CD14-positive monocyte (primary cell): ENCODE data around the gene SMIM10. TPM values are rescaled to one million over a fixed set of nuclear protein-coding genes. Genes with fewer than 3 reads are reported as not detected.

Source experiments
- DNase-seq, 3 donors: peaks; one replicate each; pipeline ENCODE4 v3.0.0-alpha.2; 2011 to 2022
- H2AFZ ChIP-seq: 2 replicates; pipeline ENCODE4 v1.6.0; 2012; ENCODE audit warnings: mild to moderate bottlenecking, low read depth, low read length, inconsistent platforms; ENCODE audit not compliant: insufficient read depth, poor library complexity, severe bottlenecking
- H3K27ac ChIP-seq, 2 donors: 1 replicate in 1 of 2; 2 replicates in 1 of 2; pipeline ENCODE4 v1.5.1; 2012 to 2013; ENCODE audit warnings: low read length in 2 of 2, control low read depth in 1 of 2, inconsistent platforms in 1 of 2, low read depth in 1 of 2, mild to moderate bottlenecking in 1 of 2
- H3K27me3 ChIP-seq, 2 donors: one replicate each; pipeline versions ENCODE4 v1.6.0 to v1.6.1; 2011 to 2013; ENCODE audit warnings: low read length in 2 of 2; ENCODE audit not compliant: control insufficient read depth in 2 of 2, insufficient read depth in 2 of 2
- H3K36me3 ChIP-seq, 2 donors: replicated peaks in 1 of 2; 1 replicate in 1 of 2; 2 replicates in 1 of 2; pipeline versions ENCODE4 v1.5.1 to v1.6.1; 2012 to 2013; ENCODE audit warnings: low read length in 2 of 2, control low read depth in 1 of 2, inconsistent platforms in 1 of 2, mild to moderate bottlenecking in 1 of 2; ENCODE audit not compliant: insufficient read depth in 2 of 2, control insufficient read depth in 1 of 2
- H3K4me1 ChIP-seq, 2 donors: 1 replicate in 1 of 2; 2 replicates in 1 of 2; pipeline versions ENCODE4 v1.5.1 to v1.6.1; 2012 to 2013; ENCODE audit warnings: low read length in 2 of 2, control low read depth in 1 of 2, inconsistent platforms in 1 of 2, mild to moderate bottlenecking in 1 of 2, moderate library complexity in 1 of 2; ENCODE audit not compliant: insufficient read depth in 2 of 2, control insufficient read depth in 1 of 2
- H3K4me2 ChIP-seq: replicated peaks from 2 replicates; pipeline ENCODE3; 2012; ENCODE audit warnings: low read length, moderate library complexity, mild to moderate bottlenecking; ENCODE audit not compliant: poor library complexity, severe bottlenecking; ENCODE audit errors: extremely low read depth
- H3K4me3 ChIP-seq, 3 experiments: fragments of 200-600 bp in 1 of 3; sonication (generic) in 1 of 3; replicated peaks in 1 of 3; 1 replicate in 2 of 3; 2 replicates in 1 of 3; pipeline ENCODE4 v1.5.1; 2011 to 2013; ENCODE audit warnings: low read length in 3 of 3, mild to moderate bottlenecking in 3 of 3, control low read depth in 2 of 3, low read depth in 2 of 3, inconsistent platforms in 1 of 3, moderate library complexity in 1 of 3
- H3K79me2 ChIP-seq: 2 replicates; pipeline ENCODE4 v1.6.0; 2012; ENCODE audit warnings: mild to moderate bottlenecking, control low read depth, inconsistent platforms, low read length, moderate library complexity; ENCODE audit not compliant: insufficient read depth
- H3K9ac ChIP-seq: 2 replicates; pipeline ENCODE4 v1.6.0; 2017; ENCODE audit warnings: low read length, mild to moderate bottlenecking; ENCODE audit not compliant: insufficient read depth, poor library complexity, severe bottlenecking
- H3K9me3 ChIP-seq, 2 donors: replicated peaks in 1 of 2; 1 replicate in 1 of 2; 2 replicates in 1 of 2; pipeline versions ENCODE4 v1.5.1 to v1.6.1; 2012 to 2013; ENCODE audit warnings: low read length in 2 of 2, control low read depth in 1 of 2; ENCODE audit not compliant: control insufficient read depth in 1 of 2, insufficient read depth in 1 of 2
- H4K20me1 ChIP-seq: 2 replicates; pipeline ENCODE4 v1.6.0; 2012; ENCODE audit warnings: mild to moderate bottlenecking, low read length, control low read depth, moderate library complexity; ENCODE audit not compliant: insufficient read depth
- H3K27ac Mint-ChIP-seq, 7 donors: one replicate each; pipeline ENCODE4 v1.8.0; 2020; ENCODE audit warnings: mild to moderate bottlenecking in 7 of 7, mixed read lengths in 7 of 7, moderate library complexity in 6 of 7, inconsistent platforms in 2 of 7
- H3K27me3 Mint-ChIP-seq, 3 donors: one replicate each; pipeline ENCODE4 v1.8.0; 2021 to 2022; ENCODE audit warnings: low read depth in 3 of 3, mild to moderate bottlenecking in 3 of 3, mixed read lengths in 3 of 3, moderate library complexity in 3 of 3, inconsistent platforms in 1 of 3
- H3K36me3 Mint-ChIP-seq, 2 donors: one replicate each; pipeline ENCODE4 v1.8.0; 2020; ENCODE audit warnings: mixed read lengths in 2 of 2, inconsistent platforms in 1 of 2, mild to moderate bottlenecking in 1 of 2
- H3K4me1 Mint-ChIP-seq: one replicate; pipeline ENCODE4 v1.8.0; 2020; ENCODE audit warnings: mild to moderate bottlenecking, mixed read lengths
- H3K4me3 Mint-ChIP-seq, 2 donors: one replicate each; pipeline ENCODE4 v1.8.0; 2020; ENCODE audit warnings: mild to moderate bottlenecking in 2 of 2, mixed read lengths in 2 of 2, moderate library complexity in 1 of 2
- H3K9me3 Mint-ChIP-seq, 7 donors: one replicate each; pipeline ENCODE4 v1.8.0; 2020 to 2022; ENCODE audit warnings: mixed read lengths in 7 of 7, mild to moderate bottlenecking in 6 of 7, moderate library complexity in 6 of 7, inconsistent platforms in 2 of 7
- WGBS: methylation state at CpG from one replicate; pipeline ENCODE4 v1.1.5; 2013; ENCODE audit warnings: missing lambda C conversion rate; ENCODE audit not compliant: insufficient coverage; 5-methylcytosine and 5-hydroxymethylcytosine counted together
- intact Hi-C, 2 donors: fragments of 100-400 bp; cut with micrococcal nuclease; formaldehyde crosslinking; loops; one replicate each; pipeline versions ENCODE4 v1.15.0 to v1.15.1; 2023
- polyA plus RNA-seq, 3 donors: library from polyadenylated mRNA; depleted of rRNA in 1 of 3; unstranded in 2 of 3; stranded (reverse) in 1 of 3; fragments of 300-500 nt in 2 of 3; fragments of >200 nt in 1 of 3; fragmentation: Illumina TruSeq in 2 of 3; gene quantifications; 1 replicate in 2 of 3; 2 replicates in 1 of 3; pipeline ENCODE4 v1.2.3, GENCODE V29; 2012 to 2021
- TF ChIP-seq, protein P1 (sequence below): fragments of 200-600 bp; IDR thresholded peaks from one replicate; pipeline ENCODE4 v1.8.0; 2022; ENCODE audit warnings: antibody characterized with exemption, mild to moderate bottlenecking

Gene SMIM10
- polyA plus RNA-seq, 3 donors, result 0.10 to 0.26 (median 0.15) TPM

DNA sequence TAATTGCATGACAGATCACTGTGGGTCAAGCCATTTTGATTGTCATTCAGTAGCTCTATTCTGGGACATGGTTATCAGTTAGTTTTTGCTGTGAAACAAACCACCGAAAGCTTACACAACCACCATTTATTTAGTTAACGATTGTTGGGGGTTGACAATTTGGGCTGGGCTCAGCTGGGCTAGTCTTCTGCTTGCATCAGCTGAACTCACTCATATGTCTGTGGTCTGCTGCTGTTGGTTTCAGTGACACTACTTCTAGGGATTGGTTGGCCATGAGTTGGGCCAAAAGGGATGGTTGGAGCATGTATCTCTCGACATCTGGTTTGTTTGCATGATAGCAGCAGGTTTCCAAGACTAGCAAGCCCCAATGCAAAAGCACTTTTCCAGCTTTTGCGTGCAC lies 5.3 kb upstream of the SMIM10 start:
- peaks cover under 1 to 1% of the 10 kb centered on the region in 2 donors for H3K4me1 ChIP-seq
- peaks cover 0 to 3% (median 2%) of the 10 kb centered on the region in 3 donors for H3K27me3 Mint-ChIP-seq
- no peak overlapping the region for H3K27ac Mint-ChIP-seq
- H3K4me2 ChIP-seq, result no peak overlapping the region
- TF ChIP-seq, protein P1, sequence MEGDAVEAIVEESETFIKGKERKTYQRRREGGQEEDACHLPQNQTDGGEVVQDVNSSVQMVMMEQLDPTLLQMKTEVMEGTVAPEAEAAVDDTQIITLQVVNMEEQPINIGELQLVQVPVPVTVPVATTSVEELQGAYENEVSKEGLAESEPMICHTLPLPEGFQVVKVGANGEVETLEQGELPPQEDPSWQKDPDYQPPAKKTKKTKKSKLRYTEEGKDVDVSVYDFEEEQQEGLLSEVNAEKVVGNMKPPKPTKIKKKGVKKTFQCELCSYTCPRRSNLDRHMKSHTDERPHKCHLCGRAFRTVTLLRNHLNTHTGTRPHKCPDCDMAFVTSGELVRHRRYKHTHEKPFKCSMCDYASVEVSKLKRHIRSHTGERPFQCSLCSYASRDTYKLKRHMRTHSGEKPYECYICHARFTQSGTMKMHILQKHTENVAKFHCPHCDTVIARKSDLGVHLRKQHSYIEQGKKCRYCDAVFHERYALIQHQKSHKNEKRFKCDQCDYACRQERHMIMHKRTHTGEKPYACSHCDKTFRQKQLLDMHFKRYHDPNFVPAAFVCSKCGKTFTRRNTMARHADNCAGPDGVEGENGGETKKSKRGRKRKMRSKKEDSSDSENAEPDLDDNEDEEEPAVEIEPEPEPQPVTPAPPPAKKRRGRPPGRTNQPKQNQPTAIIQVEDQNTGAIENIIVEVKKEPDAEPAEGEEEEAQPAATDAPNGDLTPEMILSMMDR, result no peak
- intact Hi-C loops, result no loop called here
- H3K36me3 Mint-ChIP-seq, result no peaks in the 10 kb centered on the region
- H4K20me1 ChIP-seq, result no peaks in the 10 kb centered on the region
- no CpG with 5 or more reads among the region's 4 CpGs for WGBS
- peaks cover 0 to 4% (median 0%) of the 10 kb centered on the region in 7 donors for H3K9me3 Mint-ChIP-seq
- H3K27ac ChIP-seq, result no peak overlapping the region
- no peaks in the 10 kb centered on the region for H3K79me2 ChIP-seq
- no peak for DNase-seq
- no peak overlapping the region for H2AFZ ChIP-seq
- no peak overlapping the region for H3K4me3 Mint-ChIP-seq
- H3K36me3 ChIP-seq, result no peaks in the 10 kb centered on the region
- H3K9ac ChIP-seq, result no peak overlapping the region
- peaks cover 4% of the 10 kb centered on the region for H3K4me1 Mint-ChIP-seq
- H3K27me3 ChIP-seq, result no peaks in the 10 kb centered on the region
- no peak overlapping the region for H3K4me3 ChIP-seq
- no peaks in the 10 kb centered on the region for H3K9me3 ChIP-seq

DNA sequence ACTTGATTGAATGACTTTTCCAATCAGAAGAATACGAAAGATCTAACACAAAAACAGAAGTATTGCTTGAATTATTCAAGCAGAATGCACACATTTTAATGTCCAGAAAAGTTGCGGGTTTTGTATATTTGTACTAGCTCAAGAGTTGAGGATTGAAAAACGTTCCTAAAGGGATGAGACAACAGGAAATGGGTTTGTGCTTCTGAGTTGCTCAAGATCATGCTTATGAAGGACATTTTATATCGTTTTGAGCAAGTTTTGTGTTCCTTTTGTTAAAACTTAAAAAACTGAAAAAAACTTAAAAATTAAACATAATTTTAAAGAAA lies 353 bp upstream of the SMIM10 start:
- Histone ChIP-seq H3K4me1 (peaks cover 11% of the 10 kb centered on the region in 2 donors), H3K9me3 (no peaks in the 10 kb centered on the region), H3K4me3 (peak overlapping the region in 1 of 3 experiments; percentile 65), H3K9ac (no peak overlapping the region), H2AFZ (peak overlapping the region; percentile 75), H3K79me2 (no peaks in the 10 kb centered on the region), H3K27me3 (no peaks in the 10 kb centered on the region), H3K36me3 (no peaks in the 10 kb centered on the region), H4K20me1 (no peaks in the 10 kb centered on the region), H3K4me2 (peak overlapping the region; percentile 67), H3K27ac (no peak overlapping the region)
- TF ChIP-seq, protein P1, result no peak
- intact Hi-C loops, result no loop called here
- WGBS, result no CpG with 5 or more reads among the region's 4 CpGs
- Mint-ChIP-seq H3K9me3 (peaks cover 0 to 4% (median 0%) of the 10 kb centered on the region in 7 donors), H3K4me3 (peak overlapping the region in 1 of 2 donors; percentile 75), H3K27ac (no peak overlapping the region), H3K27me3 (peaks cover 0 to 17% (median 2%) of the 10 kb centered on the region in 3 donors), H3K36me3 (no peaks in the 10 kb centered on the region), H3K4me1 (peaks cover 19% of the 10 kb centered on the region)
- DNase-seq, result no peak
